HG03064 (cell line): ENCODE results near the gene PGAP3.

ENCODE experiments used
- ATAC-seq: cut with Tn5 transposase; IDR thresholded peaks from one replicate; pipeline ENCODE4 v1.9.1; 2021; ENCODE audit warnings: low read depth; ENCODE audit not compliant: unreplicated experiment

PGAP3 gene

GRCh38 chr17:39673335-39674081, 14.3 kb downstream of the PGAP3 start:
- no peak for ATAC-seq

- no peak for ATAC-seq
Observed at GRCh38 chr17:39672522-39673334, 15.1 kb downstream of the PGAP3 start.

GRCh38 chr17:39671651-39672521, 16.0 kb downstream of the PGAP3 start:
- ATAC-seq = no peak

- ATAC-seq = no peak
Observed at GRCh38 chr17:39670746-39671145, 17.1 kb downstream of the PGAP3 start.

GRCh38 chr17:39669897-39670735, 17.7 kb downstream of the PGAP3 start:
- no peak for ATAC-seq

GRCh38 chr17:39667945-39668924, 19.6 kb downstream of the PGAP3 start, which contains the start of gene PNMT:
Gene PNMT, plus strand, starts transcription at chr17:39668453. Its CDS starts 23 bp downstream, at chr17:39668476.
- no peak for ATAC-seq

GRCh38 chr17:39667262-39667944, 20.5 kb downstream of the PGAP3 start:
- ATAC-seq = no peak

GRCh38 chr17:39666601-39667261, 21.1 kb downstream of the PGAP3 start:
- ATAC-seq = no peak

GRCh38 chr17:39666231-39666600, 21.6 kb downstream of the PGAP3 start:
- ATAC-seq = no peak

GRCh38 chr17:39665642-39666224, 22.1 kb downstream of the PGAP3 start:
- ATAC-seq = no peak

GRCh38 chr17:39664581-39665561, 23.0 kb downstream of the PGAP3 start, which contains the start of gene TCAP:
Gene TCAP, plus strand, starts transcription at chr17:39665349. Its CDS starts 11 bp downstream, at chr17:39665360.
- ATAC-seq = no peak

- ATAC-seq = no peak
Observed at GRCh38 chr17:39663688-39664580, 23.9 kb downstream of the PGAP3 start.

- no peak for ATAC-seq
Observed at GRCh38 chr17:39663340-39663687, 24.5 kb downstream of the PGAP3 start.

GRCh38 chr17:39662551-39663339, 25.1 kb downstream of the PGAP3 start:
- no peak for ATAC-seq
